Measurements from ENCODE around the gene RNF207. TPM values are rescaled to one million over a fixed set of nuclear protein-coding genes. Genes with fewer than 3 reads are reported as not detected.

Gene RNF207
- total and polyA plus RNA-seq, 2 of the 4 experiments (the other 2 are of a cell fraction) = 2.7 to 17.2 TPM

DNA sequence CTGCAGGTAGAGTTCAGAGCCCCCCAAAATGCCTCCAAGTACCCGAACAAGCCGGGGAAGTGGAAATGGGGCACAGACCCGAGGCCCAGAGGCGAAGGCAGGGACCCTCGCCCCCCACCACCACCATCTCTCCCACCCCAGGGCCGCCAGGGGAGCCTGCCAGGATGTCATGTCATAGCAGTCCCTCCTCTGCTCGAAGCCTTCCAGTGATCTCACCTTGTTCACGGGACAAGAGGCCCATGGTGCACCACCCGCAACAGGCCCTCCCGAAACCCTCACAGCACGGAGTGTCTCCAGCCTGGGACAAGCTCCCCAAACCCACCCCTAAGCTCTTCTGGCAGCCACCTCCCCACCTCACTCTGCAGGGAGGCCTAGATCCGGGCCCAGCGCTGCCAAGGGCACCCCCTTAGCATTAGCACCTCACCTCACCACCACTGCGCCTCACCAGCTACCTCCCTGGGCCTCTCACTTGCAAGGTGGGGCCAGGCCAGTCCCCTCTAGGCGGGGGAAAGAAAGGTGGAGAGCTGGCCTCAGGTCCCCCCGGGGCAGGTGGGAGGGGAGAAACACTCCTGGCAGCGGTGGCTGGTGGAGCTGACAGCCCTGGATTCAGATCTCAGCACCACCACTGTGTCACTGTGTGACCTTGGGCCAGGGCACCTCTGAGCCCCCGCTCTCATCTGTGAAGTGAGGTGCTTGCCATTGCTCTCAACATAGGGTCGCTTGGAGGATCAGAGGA lies 39.1 kb upstream of the RNF207 start:
- Histone ChIP-seq H2AK9ac (replicated peaks; ENCODE audit: low read depth, low read length, poor library complexity) (no peak overlapping the region), H3K56ac (ENCODE audit: extremely low read depth, insufficient read depth, low read length) (no peak overlapping the region), H2AK5ac (ENCODE audit: low read depth, low read length) (no peak overlapping the region), H3K4me3 (ENCODE audit: insufficient read depth, low read depth, low read length) (no peak overlapping the region), H3K9me1 (ENCODE audit: insufficient read depth, low read length) (no peaks in the 10 kb centered on the region), H2BK5ac (ENCODE audit: low read depth, low read length, poor library complexity, severe bottlenecking) (no peak overlapping the region), H3K4me2 (ENCODE audit: low read depth, low read length) (no peak overlapping the region), H3K27ac (ENCODE audit: insufficient read depth, low read length) (no peak overlapping the region), H4K91ac (ENCODE audit: insufficient read depth, low read depth, low read length) (no peak overlapping the region), H3K4me1 (ENCODE audit: control insufficient read depth, insufficient read depth, low read length) (no peaks in the 10 kb centered on the region), H3K23ac (ENCODE audit: low read depth, low read length) (no peak overlapping the region), H2BK15ac (ENCODE audit: low read depth, low read length) (no peak overlapping the region), H3K27me3 (ENCODE audit: control insufficient read depth, insufficient read depth, low read length) (peaks cover 46% of the 10 kb centered on the region; the same call in 1 of the 2 replicates), H2BK20ac (ENCODE audit: low read depth, low read length) (no peak overlapping the region), H2AFZ (replicated peaks; ENCODE audit: low read length, poor library complexity) (no peak overlapping the region), H3K79me1 (ENCODE audit: low read depth in 1 of 2, low read length in 2 of 2) (no peaks in the 10 kb centered on the region), H4K20me1 (ENCODE audit: insufficient read depth, low read length) (no peaks in the 10 kb centered on the region), H3K14ac (replicated peaks; ENCODE audit: low read depth, low read length) (no peak overlapping the region), H3K18ac (ENCODE audit: low read depth, low read length) (no peak overlapping the region), H2BK120ac (ENCODE audit: low read depth, low read length) (no peak overlapping the region), H4K5ac (ENCODE audit: low read depth, low read length) (no peak overlapping the region), H3K36me3 (ENCODE audit: control insufficient read depth, insufficient read depth, low read length) (no peaks in the 10 kb centered on the region), H3K4ac (ENCODE audit: low read depth, low read length) (no peak overlapping the region), H3K9me3 (ENCODE audit: control insufficient read depth, insufficient read depth, low read length) (no peaks in the 10 kb centered on the region), H3K9ac (ENCODE audit: low read depth, low read length) (no peak overlapping the region), H4K8ac (ENCODE audit: low read depth in 2 of 2, low read length in 2 of 2) (no peak overlapping the region)
- DNase-seq (no peak), ATAC-seq (ENCODE audit: low read depth) (no peak)
- in situ Hi-C loops (cut with MboI; ENCODE audit: low sequenced_read_pairs) = no loop called here
- no peak for TF ChIP-seq RCOR1 (IDR thresholded peaks at IDR 0.05; ENCODE audit: insufficient replicate concordance, low read length)
- no peak for TF ChIP-seq SMC3 (IDR thresholded peaks at IDR 0.05; ENCODE audit: low read depth, low read length)
- TF ChIP-seq RFX5 (IDR thresholded peaks at IDR 0.05; ENCODE audit: low read depth, low read length) = no peak
- no peak for TF ChIP-seq POLR2A (IDR thresholded peaks at IDR 0.05; ENCODE audit: low read depth, low read length)
- TF ChIP-seq RAD21 (IDR thresholded peaks at IDR 0.05; ENCODE audit: low read length) = no peak
- dilution Hi-C loops (cut with HindIII; ENCODE audit: low sequenced_read_pairs, unreplicated experiment) = no loop called here
- ChIA-PET CTCF (no interaction called here), POLR2A (ENCODE audit: unreplicated experiment) (no interaction called here)
- 57% methylated on average over 5 of the region's 19 CpGs; no CpG with 5 or more reads in 1 of the 2 experiments for WGBS, 2 experiments (ENCODE audit: extremely low coverage in 2 of 2, insufficient read length in 1 of 2)
- no TSS peak for BruUV-seq (replicated peaks)
- intact Hi-C loops (cut with micrococcal nuclease) = no loop called here
